Measurements from ENCODE around the gene CIAO3.
"Not testable (repeated sequence)": the region's sequence is repeated elsewhere in the genome, so short reads cannot be mapped to it uniquely, and the experiment has no call there.

The CIAO3 gene

DNA sequence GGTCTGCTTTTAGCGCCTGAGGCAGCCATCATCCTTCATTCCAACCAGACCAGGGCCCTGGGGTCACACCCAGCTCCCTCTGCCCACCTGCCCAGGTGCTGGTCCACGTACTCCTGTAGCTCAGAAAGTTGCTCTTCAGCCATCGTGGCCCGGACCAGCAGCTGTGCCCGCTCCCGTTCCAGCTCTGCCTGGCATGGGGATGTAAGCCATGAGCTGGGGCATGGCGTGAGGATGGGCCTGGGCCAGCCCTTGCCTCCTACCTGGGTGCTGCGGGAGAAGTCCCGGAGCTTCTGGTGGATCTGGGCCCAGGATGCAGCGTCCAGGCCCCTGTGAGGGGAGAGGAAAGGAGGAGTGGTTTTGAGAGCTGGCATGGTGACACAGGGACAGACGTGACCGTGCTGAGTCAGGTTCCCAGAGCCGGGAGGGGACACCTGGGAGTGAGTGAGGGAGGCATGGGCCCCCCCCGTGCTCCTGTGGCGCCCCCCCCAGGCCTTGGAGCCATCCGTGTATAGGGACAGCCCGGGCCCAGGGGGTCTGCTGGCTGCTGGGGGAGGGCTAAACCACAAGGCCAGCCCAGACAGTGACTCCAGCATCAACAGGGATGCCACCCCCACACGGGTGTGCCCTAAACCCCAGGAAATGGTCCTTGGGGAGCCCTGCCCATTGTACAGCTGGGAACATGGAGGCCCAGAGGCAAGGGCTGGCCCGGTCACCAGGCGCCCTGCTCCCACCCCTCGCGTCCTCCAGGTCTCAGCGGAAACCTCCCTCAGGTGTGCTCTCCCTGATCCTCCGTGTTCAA is 17.8 kb downstream of the CIAO3 start:
- no peak for DNase-seq (ENCODE audit: low spot score)

DNA sequence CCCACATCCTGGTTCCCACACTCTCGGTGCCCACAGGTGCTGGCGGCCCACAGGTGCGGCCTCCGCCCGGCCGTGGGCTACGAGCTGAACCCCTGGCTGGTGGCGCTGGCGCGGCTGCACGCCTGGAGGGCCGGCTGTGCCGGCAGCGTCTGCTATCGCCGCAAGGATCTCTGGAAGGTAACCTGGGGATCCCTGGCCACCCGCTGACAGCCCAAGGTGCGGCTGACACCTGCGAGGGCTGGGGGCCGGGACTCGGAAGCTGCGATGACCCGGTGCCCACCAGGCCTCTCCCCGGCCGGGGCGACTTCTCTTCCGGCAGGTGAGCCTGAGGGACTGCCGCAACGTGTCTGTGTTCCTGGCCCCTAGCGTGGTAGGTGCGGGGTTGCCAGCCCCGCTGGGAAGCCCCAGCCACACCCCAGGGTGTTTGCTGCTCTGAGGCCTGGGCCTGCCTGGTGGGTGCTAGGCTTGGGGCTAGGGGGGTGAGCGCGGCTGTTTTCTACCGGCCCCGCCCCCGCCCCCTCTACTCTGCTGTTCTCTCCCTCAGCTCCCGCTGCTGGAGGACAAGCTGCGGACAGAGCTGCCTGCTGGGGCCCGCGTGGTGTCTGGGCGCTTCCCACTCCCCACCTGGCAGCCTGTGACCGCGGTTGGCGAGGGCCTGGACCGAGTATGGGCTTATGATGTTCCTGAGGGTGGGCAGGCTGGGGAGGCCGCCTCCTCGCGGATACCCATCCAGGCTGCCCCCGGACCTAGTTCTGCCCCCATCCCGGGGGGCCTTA is 18.8 kb downstream of the CIAO3 start:
- DNase-seq (ENCODE audit: low spot score): no peak

DNA sequence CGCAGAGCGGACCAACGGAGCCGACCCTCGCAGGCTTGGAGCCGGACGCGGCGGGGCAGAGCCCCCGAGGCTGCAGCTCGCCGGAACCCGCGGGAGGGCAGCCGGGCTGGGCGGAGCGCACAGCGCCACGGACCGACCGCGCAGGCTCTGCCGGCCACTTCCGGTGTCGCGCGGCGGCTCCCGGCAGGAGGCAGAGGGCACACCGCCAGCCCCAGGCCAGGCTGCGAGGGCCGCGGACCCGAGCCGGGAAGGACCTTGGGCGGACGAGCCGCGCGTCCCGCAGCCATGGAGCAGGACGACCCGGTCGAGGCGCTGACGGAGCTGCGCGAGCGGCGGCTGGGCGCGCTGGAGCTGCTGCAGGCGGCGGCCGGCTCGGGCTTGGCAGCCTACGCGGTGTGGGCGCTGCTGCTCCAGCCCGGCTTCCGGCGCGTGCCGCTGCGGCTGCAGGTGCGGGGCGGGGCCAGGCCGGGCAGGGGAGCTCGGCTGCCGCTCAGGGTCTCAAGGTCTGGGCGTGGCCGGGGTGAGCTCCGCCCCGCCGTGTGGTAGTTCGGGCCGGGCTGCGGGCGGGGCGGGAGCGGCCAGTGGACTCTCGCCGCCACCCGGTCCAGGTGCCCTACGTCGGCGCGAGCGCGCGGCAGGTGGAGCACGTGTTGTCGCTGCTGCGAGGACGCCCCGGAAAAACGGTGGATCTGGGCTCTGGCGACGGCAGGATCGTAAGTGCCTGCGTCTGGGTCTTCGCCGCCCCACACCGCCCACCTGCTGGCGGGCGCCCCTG is 19.6 kb downstream of the CIAO3 start, which contains the start of gene ANTKMT:
Gene ANTKMT, plus strand, starts transcription at position 157 of the 775 bp plus-strand sequence. Its CDS starts 129 bp downstream, at position 286.
- DNase-seq (ENCODE audit: low spot score): peak; percentile 97

DNA sequence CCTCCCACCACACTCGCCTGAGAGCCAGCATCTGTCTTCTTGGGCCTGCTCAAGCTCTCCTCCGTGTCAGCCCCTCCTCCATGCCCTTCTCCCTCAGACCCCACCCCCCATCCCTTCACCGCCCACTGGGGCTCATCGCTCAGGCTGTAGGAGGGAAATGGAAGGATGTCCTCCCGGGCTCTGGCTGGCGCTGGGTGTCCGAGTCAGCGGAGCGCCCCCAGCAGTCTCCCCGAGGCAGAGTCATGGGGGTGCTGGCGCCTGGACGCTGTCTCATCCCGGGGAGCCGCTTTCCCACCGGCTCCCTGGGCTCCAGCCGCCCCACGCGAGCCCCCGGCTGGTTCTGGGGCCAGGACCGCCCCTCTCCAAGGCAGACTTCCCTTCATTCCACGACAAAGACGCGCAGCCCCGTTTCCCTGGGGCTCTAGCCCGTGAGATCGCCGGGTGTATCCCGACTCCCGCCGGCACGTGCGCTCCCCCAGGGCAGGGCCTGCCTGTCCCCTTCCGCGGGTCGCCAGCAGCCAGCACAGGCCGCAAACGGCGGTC is 20.3 kb downstream of the CIAO3 start:
- peak; percentile 77 for DNase-seq (ENCODE audit: low spot score)

DNA sequence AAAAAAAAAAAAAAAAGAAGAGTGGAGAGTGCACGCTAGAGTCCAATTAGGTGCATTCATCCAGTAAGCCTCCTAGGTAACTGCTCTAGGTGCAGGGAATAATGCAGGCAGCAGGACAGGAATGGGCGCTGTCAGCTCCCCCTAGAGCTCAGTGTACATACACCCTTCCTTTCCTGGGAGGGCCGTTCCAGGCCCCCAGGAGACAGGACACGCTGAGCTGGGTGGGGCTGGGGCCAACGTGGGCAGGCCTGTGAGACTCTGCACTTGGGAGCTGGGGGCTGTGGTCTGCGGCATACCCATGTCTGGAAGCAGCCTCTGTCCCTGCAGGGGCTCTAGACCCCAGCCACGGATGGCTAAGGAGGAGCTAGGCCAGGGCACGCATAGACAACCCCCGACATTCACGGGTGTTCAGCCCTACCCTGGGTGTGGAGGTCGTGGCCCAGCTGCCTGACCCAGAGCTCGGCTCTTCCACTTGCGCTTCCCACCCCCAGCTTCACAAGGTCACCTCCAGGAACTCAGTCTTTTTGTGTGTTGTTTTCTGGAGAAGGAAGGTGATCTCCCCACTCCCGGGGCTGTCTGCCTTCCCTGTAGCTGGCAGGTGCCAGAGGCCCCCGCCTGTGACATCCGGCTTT is 20.9 kb downstream of the CIAO3 start:
- DNase-seq (ENCODE audit: low spot score): peak; percentile 78

DNA sequence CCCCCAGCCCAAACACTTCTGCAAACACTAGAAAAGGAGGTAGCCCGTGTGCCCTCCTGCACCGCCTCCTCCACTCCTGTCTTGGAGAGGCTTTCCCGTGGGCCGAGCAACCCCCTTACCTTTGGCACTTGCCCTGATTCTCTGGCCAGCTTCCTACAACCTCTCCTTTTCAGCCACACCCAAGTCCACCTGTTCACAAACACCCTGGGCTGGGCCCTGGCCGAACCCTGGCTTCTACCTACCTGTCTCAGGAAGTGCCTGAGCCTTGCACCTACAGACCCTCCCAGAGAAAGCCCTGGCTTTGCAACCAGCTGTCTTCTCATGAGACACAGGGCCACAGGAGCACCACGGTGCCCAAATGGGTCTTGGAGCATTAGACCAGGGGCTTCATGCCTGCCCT is 21.9 kb downstream of the CIAO3 start:
- no peak for DNase-seq (ENCODE audit: low spot score)

DNA sequence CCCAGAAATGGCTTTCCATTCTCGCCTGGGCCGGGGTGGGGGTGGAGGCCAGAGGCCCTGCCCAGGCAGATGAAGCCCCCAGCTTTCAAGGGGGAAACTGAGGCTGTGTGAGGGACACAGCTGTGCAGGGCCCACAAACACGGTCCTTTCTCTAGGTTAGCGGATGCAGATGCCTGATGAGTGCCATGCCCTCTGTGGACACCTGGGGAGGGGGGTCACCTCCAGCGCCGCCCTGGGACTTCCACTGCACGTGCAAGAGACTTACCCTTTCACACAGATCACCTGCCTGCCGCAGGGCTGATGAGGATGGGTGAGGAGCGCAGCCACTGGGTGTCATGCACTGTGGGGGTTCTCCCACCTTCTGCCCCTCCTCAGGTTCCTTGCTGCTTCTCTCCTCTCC is 22.4 kb downstream of the CIAO3 start:
- no peak for DNase-seq (ENCODE audit: low spot score)

DNA sequence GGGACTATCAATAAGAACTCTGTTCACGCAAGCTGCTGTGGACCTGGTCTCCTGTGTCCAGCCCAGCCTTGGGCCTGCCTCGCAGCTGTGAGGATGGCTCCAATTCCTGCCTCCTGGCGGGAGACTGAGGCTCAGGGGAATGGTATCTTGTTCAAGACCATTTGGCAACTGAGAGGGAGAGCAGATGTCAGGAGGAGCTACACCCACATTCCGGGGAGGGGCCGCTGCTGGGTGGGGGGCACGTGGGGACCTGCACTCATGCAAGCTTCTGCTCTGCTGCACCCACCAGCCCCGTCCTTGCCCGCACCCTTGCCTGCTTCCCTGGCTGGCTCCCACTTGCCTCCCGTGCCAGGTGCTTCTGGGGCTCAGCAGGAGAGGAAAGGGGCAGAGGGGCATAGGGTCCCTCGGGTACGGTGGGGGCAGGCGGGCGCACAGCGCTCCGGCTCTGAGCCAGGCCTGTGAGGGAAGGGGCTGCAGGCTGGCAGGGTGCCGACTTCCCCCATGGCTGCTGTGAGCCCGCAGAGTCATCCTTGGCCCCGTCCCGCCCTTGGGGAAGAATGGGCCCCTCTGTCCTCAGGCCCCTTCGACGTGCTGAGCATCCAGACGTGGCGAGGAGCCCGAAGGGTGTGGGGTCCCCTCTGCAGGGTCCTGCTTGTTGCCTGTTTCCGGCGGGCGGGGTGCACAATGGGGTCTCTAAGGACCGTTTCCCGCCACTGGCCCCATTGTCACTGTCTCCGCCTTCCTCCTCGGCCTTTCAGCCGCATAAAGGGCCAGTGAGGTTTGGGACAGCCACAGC is 23.1 kb downstream of the CIAO3 start:
- no peak for DNase-seq (ENCODE audit: low spot score)

DNA sequence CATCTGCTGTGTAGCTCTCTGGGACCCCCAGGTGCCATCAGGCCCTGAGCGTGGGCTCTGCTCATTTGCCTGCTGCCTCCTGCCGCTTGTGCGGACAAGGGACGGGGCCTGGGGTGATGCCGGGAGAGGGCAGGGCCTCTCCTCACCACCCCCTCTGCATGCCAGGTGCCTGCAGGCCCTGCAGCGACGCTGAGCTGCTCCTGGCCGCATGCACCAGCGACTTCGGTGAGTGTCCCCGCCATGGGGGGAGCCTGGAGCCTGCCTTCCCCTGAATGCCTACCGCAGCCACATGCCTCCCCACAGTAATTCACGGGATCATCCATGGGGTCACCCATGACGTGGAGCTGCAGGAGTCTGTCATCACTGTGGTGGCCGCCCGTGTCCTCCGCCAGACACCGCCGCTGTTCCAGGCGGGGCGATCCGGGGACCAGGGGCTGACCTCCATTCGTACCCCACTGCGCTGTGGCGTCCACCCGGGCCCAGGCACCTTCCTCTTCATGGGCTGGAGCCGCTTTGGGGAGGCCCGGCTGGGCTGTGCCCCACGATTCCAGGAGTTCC is 23.9 kb downstream of the CIAO3 start:
- no peak for DNase-seq (ENCODE audit: low spot score)

DNA sequence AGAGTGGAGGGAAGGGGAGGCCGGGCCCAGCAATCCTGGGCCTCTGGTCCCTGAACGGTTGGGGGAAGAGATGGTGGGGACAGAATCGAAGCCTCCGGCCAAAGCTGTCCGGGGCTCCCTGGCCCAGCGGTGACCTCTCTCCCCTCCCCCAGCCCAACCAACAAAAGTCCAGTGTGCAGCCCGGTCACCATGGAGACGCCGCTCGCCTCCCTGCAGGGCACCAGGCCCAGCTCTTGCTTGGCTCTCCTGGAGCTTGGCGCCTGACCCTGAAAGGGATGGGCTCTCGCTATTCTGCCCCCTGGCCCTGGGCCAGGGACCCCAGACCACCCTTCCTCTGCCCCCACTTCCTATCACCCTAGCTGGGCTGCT is 24.6 kb downstream of the CIAO3 start:
- DNase-seq (ENCODE audit: low spot score): no peak

DNA sequence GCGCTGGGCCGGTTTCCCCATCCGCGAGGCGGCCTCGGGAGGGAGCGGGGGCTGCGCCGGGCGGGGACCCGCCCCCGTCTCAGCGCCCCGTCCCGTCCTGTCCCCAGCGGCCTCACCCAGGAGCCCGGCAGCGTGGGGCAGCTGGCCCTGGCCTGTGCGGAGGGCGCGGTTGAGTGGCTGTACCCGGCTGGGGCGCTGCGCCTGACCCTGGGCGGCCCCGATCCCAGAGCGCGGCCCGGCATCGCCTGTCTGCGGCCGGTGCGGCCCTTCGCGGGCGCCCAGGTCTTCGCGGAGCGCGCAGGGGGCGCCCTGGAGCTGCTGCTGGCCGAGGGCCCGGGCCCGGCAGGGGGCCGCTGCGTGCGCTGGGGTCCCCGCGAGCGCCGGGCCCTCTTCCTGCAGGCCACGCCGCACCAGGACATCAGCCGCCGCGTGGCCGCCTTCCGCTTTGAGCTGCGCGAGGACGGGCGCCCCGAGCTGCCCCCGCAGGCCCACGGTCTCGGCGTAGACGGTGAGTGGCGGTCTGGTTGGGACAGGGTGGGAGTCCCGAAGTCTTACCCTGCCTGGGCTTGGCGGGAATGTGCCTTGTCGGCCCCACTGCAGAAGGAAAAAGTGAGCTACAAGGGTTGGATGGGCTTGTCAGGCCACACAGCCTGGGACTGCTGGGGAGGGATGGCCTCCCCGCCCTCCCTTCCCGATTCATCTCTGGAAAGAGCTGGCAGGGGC is 25.2 kb downstream of the CIAO3 start:
- no peak for DNase-seq (ENCODE audit: low spot score)

DNA sequence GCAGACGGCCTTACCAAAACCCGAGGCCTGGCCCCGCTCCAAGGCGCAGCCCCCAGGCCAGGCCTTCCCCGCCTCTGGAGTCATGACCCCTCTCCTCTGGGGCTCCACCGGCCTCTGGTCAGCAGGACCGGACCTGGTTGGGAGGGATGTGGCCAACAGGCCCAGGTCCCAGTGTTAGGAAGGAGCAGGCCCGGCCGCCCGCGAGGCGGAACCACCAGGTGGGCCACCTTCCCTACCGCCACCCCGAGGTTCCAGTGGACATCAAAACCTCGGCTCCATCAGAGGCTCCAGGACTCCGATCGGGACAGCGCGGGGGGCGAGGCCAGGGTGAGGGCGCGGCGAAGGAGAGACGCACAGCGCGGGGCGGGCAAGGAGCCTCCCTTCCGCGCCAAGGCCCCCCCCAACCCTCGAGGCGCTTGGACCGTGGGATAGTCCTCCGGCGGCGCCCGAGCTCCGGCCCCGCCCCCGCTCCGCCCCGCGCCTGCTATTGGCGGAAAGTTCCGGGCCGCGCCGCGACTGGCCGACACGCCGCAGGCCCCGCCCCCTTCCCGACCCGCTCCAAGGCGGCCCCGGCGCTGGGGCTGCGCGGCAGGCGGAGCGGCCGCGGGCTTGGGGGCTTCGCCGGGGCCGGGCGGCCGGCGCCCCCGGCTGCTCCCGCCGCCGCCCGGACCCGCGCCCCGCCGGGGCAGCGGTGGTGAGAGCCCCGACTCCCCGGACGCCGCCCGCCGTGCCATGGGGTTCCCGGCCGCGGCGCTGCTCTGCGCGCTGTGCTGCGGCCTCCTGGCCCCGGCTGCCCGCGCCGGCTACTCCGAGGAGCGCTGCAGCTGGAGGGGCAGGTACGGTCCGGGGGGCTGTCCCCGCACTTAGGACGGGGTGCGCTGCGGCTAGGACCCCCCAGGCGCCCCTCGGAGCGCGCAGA is 26.0 kb downstream of the CIAO3 start, which contains the start of gene METRN:
Gene METRN, plus strand, starts transcription at position 561 of the 919 bp plus-strand sequence. Its CDS starts 172 bp downstream, at position 733.
- DNase-seq (ENCODE audit: low spot score): peak; percentile 93

DNA sequence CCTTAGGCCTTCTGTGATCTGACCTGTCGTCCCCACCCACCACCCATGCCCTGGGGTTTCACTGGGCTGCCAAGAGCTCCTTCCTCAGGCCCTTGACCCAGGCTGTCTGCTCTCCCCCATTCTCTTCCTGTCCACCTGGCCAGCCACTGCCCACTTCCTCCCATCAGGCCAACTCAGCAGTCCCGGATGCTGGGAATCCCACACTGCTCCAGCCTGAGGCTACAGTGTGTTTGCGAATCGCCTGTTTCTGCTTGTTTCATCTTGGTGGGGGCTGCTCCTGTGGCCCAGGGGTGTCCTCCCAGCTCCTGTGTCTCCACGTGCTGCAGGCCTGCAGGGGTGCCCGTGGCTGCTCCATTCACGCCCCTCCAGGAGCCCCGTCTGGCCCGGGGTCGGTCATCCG is 26.7 kb downstream of the CIAO3 start:
- no peak for DNase-seq (ENCODE audit: low spot score)

DNA sequence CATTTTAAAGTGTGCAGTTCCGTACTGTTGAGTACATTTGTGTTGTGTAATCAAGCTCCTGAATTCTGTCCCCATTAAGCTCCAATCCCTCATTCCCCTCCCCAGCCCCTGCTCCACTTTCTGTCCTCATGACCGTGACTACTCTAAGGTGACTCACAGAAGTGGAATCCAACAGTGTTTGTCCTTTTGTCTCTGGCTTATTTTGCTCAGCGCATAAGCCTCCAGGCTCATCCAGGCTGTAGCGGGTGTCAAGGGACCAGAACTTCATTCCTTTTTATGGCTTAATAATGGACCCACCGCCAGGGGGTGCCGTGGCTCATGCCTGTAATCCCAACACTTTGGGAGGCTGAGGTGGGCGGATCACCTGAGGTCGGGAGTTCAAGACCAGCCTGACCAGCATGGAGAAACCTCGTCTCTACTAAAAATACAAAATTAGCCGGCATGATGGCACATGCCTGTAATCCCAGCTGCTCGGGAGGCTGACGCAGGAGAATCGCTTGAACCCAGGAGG is 28.0 kb downstream of the CIAO3 start:
- DNase-seq (ENCODE audit: low spot score): not testable (repeated sequence)

DNA sequence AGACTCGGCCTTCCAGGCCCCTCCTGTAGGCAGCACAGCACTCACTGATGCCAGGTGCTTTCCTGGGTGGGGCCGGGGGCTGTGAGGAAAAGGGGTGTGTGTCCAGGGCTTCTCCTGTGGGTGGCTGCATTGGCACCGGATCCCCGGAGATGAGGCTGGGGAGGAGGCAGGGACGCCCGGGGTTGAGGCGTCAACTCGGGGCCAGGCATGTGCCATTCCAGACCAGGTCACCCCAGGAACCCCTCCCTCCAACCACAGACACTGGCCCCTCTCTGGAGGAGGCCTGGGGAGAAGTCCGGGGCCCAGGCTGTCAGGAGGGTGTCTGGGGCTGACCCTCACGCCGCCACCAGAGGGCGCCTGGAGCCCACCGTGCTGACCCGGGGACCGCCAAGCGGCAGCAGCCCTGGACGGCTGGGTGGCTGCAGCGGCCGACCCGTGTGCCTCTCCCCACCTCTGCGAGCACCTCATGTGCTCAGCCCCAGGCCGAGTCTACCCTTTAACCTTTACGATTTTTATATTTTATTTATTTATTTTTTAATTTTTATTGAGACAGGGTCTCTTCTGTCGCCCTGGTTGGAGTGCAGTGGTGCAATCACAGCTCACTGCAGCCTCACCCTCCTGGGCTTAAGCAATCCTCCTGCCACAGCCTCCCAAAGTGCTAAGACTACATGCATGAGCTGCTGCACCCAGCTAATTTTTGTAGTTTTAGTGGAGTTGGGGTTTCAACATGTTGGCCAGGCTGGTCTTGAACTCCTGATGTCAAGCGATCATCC is 29.1 kb downstream of the CIAO3 start:
- DNase-seq (ENCODE audit: low spot score): peak; percentile 98

DNA sequence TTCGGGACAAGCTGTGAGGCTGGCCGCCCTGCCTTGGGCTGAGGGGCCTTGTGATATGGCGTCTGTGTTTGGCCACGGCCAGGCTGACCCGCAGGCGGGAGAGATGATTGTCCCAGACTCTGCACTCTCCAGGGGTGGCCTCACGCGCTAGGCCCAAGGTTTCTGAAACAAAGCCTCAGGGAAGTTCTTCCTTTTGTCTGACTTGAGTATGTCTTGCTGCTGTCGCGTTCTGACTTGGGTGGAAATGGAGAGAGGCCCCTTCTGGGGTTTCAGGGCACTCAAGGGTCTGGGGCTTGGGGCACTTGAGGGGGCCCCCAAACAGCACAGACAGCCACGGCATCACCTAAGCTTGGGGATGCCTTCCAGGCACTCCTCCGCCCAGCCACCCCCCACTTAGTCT is 29.7 kb downstream of the CIAO3 start:
- no peak for DNase-seq (ENCODE audit: low spot score)

DNA sequence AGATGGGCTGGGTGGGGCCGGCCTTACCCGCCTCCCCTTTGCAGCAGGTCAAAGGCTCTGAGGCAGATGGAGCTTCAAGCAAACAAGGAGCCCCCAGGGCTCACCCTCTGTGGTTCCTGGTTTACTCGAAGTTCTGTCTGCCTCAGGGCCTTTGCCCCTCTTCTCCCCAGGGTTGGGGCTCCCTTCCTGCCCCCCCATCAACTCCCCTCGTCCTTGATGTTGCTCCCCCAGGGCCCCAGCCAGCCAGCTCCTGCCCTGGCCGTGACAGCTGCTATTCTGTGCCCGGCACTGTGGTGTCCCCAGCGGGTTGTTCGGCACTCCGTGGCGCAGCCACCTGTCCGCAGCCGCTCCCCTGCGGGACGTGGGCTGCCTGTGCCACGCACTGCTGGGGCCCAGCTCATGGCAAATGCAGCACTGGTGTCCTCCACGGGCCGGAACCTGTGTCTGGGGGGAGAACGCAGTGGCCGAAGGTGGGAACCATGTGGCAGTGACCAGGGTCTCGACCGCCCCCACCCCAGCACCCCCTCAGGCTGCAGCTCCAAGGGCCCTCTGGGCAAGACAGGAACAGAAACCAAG is 30.2 kb downstream of the CIAO3 start:
- DNase-seq (ENCODE audit: low spot score): no peak

Measured in HuH-7.5 (cell line).